Stimulated activated CD4-positive, alpha-beta T cell treated with anti-CD3 and anti-CD28 coated beads, Interleukin-1b, Interleukin-23, amount 100 ng/mL, for 24 hours (primary cell): ENCODE results near the gene LMOD1.

Experiments used
- DNase-seq, 4 experiments: peaks; one replicate each; pipeline ENCODE4 v3.0.0-alpha.2; 2020; ENCODE audit warnings: low read depth in 4 of 4, low spot score in 1 of 4

The LMOD1 gene

DNA sequence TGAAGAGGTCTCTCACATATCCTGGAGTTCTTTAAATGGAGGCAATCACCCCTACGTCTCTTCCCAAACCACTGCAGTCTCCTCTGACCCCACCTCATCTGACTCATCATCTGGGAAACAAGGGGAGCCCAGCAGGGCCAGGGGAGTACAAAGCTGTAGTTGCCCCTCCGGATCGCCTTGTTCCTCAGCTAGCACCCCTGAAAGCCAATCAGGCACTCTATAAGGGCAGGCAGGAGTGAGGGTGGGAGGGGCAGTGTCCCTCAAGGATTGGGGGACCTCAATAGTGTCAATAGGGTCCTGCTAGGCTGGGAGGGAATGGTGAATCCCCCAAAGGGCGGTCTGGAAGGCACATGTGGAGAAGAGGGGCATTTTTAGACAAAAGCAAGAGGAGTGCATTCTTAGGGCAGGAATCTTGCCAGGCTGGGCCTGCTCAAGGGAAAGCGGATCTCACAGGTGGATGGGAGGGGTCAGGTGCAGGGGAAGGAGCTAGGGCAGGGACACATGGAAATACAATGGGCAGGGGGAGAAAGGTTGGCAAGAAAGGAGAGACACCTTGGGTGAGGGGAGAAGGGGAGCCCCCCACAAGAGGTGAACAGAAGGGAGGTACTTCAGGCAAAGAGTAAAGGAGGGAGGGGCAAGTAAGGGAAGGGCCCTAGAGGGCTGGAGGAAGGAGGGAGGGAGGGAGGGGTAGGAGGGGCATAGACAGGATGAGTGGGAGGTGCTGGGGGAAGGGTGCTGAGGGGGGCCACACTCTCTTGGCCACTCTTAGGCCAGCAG is 51.8 kb downstream of the LMOD1 start:
- no peak for DNase-seq

DNA sequence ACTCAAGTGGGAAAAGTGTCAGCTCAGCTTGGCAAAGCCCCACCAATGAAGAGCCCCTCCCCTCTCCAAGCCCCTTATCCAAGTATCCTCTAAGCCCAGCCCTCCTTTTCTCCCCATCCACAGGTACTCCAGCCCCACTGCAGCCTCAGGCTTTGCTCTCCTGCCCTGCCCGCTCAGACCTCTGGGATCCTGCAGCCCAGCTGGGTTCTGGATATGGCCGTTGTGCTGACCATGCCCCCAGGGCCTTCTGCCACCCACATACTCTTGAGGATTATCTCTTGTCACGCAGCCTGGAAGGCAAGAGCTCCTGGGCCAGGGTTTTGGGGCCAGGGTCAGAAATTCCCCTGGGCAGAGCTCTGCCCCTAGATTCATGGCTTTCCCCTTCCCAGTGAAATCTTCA is 52.9 kb downstream of the LMOD1 start:
- no peak for DNase-seq

DNA sequence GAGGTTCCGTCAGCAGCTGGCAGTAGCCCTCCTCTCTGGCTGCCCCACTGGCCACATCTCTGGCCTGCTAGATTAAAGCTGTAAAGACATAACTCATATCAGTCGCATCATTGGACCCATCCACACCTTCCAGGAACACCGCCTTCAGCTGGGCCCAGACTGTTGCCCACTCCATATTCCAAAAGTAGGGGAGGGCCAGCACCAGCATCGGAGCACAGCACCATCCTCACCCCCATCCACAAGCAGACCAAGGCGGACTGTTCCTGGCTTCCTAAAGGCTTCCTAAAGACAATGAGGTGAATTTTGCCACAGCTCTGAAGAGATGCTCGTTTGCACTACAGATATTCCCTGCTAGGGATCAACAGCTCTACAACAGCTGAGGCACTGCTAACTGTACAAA is 54.1 kb downstream of the LMOD1 start:
- DNase-seq, result no peak

DNA sequence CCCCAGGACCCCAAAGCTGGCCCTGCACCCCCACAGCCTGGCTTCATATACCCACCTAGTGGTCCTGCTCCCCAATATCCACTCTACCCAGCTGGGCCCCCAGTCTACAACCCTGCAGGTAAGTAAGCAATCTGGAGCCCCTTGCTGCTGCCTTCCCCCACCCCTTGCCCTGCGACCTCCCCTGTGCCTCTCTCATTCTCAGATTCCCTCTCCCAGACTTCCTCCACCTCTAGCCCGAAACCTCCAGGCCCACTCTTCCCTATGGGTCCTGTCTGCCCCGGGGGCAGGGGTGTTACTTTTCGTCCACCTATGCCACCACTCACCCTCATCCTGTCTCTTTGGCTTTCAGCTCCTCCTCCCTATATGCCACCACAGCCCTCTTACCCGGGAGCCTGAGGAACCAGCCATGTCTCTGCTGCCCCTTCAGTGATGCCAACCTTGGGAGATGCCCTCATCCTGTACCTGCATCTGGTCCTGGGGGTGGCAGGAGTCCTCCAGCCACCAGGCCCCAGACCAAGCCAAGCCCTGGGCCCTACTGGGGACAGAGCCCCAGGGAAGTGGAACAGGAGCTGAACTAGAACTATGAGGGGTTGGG is 54.8 kb downstream of the LMOD1 start:
- no peak for DNase-seq

DNA sequence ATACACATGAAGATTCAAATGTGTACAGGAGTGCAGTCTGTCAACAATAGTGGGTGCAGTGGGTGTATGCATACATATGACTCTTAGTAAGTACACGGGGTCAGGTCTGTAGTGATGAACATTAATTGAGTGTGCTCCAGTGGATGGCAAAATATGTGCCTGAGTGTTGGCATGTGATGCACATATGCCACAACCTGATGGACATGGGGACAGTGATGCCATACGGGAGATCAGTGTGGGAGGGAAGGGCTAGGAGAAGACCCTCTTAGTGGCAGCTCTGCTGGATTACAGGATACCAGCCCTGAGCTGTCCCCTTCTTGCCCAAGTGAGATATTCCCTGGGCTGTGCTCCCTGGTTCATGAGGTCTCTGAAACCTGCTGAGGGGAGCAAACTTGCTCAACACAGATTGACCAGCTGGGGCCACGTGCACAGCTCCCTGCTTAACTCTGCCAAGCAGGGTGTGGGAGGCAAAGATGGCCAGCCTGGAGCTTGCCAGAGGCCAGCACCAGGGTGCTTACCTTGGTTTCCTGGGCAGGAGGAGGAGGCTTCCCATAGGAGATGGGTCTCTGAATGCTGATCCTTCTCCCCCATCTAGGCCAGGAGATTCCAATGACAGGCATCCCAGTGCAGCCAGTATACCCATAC is 55.4 kb downstream of the LMOD1 start:
- no peak for DNase-seq

DNA sequence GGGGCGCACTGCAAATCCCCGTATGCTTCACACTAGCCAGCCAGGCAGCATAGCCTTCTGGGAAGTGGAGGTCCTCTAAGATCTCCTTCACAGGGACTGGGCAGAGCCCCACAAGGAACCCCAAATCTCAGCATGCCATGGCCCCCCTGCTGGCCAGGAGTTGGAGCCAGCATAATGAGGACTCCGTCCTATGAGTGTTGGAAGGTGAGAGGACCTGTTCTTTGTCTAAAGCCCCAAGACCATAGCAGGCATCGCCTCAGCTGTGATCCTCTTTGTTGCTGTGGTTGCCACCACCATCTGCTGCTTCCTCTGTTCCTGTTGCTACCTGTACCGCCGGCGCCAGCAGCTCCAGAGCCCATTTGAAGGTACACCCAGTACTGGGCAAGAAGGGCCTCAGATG is 56.1 kb downstream of the LMOD1 start:
- no peak for DNase-seq

DNA sequence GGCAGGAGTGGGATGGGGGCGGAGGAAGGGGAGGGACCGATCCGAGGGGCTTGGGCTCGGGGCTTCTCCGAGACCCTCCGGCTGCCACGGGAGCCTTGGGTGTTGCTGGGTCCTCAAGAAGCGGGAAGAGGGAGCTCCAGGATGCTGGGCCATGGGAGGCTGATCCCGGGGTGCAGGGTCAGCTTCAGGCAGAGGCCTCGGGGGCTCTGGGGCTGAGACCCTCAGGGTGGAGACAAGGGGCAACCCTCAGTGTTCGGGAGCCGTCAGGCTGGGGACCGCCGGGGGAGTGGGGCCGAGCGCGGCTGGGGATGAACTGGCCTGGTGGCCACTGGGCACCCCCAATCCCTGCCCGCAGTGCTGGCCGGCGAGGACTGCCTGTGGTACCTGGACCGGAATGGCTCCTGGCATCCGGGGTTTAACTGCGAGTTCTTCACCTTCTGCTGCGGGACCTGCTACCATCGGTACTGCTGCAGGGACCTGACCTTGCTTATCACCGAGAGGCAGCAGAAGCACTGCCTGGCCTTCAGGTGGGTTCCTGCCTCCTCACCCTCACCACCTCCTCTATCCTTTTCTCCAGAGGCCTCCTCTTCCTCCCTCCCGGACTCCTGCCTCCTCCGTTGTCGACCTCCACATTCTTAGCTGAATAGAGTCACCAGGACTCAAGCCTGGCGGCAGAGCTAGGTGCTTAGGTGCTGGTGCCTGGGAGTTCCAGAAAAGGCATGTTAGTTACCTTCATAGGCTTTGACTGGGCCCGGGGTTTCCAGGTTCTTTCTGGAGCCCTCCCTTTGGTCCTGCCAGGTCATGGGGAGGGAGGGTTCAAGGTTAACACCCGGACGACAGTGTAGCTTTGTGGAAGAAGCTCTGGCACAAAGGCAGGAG is 57.0 kb downstream of the LMOD1 start:
- no peak for DNase-seq

DNA sequence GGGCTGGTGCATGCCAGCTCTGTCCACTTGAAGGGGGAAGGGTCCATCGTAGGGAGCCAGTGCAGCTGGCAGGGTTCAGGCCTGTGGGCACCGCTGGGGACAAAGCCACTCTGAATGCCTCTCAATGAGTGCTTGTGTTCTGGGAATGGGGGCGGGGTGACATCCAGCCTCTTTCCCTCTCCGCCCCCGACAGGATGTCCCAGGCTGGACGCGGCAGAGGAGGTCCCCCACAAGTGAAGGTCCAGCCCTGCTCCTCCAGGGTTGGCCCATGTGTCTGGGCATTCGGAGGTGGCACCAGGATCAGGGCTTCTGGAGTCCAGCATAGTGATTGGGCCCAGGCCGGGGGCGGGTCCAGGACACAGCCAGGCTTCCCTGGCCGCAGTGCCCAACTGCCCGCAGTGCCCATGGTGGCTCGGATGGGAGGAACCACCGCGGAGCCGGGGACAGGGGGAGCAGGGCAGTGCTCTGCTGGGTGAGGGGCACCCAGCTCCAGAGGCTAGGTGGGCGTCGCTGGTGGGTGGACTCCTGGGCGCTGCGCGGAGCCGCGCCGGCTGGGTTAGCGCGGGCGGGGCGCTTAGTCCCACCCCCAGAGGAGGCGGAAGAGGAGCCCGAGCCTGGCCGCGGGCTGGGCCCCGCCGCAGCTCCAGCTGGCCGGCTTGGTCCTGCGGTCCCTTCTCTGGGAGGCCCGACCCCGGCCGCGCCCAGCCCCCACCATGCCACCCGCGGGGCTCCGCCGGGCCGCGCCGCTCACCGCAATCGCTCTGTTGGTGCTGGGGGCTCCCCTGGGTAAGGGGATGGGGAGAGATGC is 57.9 kb downstream of the LMOD1 start, which contains the start of gene SHISA4:
SHISA4 (plus strand) TSS at position 617 of the 808 bp plus-strand sequence; CDS start at position 714, 97 bp downstream.
- DNase-seq, result no peak

DNA sequence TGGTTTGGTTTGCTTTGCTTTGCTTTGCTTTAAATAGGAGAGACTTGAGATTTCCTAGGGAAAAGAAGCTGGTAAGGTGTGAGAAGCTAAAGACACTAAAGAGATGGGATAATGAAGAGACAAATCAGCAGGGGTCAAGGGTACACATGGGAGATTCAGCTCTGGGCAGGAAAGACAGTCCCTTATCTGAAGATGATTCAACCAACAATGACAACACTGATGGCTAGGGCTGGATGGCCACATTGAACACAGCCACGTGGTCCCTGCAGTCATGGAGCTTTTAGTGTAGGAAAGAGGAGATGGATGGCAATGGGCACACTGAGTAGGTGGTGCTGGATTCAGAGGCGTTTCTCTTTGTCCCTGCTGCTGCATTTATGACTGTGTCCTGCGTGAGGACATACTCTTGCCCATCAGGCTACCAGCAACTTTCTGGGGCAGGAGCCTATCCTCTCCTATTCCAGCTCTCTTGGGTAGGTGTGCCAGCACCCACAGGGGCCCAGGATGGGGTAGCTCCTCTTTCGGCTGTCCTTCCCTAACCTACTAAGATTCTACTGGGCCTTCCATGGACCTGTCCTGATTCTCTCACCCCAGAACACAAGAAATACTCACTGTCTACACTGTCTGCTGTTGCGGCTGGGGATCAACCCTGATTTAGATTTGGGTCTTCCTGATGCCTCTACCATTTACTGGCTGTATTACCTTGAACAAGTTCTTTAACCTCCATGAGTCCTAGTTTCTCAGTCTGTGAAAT is 59.1 kb downstream of the LMOD1 start:
- DNase-seq, result no peak

DNA sequence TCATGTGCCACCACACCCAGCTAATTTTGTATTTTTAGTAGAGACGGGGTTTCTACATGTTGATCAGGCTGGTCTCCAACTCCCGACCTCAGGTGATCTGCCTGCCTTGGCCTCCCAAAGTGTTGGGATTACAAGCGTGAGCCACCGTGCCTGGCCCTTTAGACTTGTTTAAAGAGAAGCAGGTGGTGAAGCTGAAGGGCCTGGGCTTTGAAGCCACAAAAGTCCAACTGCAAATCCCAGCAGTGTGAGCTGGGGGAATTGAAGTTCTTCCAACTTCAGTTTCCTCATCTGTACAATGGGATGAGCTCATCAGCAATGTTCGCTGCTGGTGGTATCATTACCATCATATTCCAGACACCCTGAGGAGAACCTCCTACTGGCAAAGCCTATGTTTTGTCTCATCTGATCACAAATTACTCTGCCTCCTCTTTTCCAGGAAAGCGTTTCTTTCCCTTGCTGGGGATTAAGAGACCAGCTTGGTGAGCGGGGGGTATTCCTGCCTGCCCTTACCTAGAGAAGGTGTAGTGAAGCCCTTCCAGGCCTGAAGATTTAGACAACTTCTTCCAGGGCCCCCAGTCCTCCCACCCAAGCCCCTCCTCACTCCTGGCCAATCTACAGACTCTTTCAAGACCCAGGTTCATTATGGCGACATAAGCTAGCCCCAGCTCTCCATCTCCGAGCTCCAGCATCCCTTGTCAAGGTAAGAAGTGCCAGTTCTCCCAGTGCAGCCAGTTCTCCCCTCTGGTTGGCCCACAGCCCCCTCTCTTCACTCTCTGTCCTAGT is 60.1 kb downstream of the LMOD1 start:
- no peak for DNase-seq

DNA sequence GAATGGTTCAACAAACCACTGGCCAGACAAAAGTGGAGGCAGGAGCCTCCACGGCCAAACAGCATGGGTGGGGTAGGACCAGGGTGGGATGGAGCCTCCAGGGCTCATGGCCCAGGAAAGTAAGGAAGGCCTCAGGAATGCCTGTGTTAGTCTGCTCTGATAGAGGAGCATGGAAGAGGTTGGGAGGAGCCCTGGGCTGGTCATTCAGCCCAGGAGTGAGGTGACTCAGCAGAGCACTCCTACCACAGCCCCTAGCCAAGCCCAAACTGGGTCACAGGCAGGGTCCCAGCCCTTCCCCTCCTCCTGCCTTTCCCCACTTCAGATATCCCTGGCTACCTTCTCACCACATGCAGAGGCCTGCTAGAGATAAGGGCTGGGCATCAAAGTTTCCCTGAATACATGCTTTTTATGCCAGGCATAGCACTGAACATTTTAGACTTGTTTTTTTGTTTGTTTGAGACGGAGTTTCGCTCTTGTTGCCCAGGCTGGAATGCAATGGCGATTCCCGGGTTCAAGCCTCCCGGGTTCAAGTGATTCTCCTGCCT is 60.7 kb downstream of the LMOD1 start:
- DNase-seq, result no peak

DNA sequence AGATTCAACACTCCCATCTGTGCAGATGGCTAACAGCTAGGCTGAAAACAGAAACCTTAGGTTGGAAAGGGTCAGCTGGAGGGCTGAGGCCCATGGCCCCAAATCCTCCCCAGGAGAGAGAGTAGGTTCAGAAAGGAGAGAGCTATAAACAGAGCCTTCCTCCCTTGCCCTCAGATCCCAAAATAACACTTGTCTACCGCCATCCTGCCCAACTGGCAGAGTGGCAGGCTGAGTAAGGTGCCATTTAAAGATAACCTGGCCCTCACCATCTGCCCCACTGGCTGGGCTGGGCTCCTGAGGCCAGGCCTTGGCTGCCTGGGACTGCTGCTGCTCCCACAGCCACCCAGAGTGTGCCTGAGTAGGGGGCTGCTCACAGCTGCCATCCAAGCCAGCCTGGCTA is 61.9 kb downstream of the LMOD1 start:
- DNase-seq, result no peak

DNA sequence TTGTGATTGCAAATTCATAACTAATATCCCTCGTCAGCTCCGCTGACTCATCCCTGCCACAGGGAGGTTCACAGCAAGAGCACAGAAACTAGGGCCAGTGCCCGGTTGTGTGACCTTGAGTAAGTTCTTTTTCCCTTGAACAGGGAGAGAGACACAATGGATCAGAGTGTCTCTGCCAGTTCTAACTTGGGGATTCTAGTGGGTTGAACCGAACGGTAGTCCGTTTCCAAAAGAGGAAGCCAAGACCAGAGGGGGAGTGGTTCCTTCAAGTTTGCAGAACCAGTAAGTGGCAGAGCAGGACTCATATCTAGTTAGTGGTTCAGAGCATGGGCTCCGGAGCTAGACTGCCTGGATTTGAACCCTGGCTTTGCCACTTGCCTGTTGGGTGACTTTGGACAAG is 62.6 kb downstream of the LMOD1 start:
- DNase-seq, result no peak

DNA sequence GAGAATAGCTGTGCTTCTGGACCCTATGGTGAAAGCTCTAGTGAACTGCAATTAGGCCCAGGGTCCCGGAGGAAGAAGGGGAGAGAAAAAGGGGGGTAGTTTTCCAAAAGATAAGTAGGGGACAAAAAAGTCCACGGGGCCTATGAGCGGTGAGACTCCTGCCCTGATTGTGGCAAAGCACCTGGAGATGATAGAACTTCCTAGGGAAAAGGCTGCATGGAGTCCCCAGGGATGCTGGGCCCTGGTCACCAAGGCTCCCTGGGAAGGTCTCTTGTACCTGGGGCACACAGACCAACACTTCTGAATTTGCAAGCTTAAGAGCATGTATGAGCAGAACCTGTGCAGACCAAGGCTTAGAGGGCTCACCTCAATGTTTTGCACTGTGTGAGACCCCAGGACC is 63.1 kb downstream of the LMOD1 start:
- DNase-seq, result no peak

DNA sequence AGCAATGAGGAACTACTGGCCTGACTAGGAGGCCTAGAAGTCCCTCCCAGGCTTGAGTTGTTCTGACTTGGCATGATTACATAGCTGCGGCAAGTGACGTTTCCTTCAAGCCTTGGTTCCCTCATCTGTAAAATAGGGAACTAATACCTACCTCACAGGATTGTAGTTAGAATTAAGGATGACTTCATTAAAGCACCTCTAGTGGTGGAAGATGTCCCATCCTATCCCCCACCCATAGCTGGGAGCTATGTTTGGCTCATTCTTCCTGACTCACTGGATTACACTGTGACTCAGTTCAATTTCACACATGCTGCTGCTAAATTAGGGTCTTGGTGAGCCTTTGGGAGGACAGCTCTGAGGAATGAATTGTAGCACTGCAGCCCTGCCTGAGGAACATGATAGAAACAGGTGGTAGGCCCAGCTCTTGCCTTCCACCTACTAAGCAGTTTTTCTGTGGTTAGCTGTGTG is 63.6 kb downstream of the LMOD1 start:
- no peak for DNase-seq

DNA sequence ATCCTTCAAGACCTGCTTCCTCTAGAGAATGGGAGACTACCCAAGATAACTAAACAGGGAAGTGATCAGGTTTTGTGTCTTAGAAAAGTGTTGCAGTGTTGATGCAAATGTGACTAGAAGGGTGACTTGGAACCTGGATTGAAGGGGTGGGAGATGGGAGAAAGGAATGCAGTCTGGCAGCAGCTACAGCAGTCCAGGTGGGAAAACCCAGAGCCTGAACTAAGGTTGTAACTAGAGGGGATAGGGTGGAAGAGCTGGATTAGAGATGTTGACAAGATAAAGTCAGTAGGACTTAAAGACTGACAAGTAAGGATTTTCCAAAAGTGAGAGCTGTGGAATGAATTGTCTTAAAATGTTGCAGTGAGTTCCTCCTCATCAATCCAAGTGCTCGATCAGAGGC is 64.7 kb downstream of the LMOD1 start:
- no peak for DNase-seq

DNA sequence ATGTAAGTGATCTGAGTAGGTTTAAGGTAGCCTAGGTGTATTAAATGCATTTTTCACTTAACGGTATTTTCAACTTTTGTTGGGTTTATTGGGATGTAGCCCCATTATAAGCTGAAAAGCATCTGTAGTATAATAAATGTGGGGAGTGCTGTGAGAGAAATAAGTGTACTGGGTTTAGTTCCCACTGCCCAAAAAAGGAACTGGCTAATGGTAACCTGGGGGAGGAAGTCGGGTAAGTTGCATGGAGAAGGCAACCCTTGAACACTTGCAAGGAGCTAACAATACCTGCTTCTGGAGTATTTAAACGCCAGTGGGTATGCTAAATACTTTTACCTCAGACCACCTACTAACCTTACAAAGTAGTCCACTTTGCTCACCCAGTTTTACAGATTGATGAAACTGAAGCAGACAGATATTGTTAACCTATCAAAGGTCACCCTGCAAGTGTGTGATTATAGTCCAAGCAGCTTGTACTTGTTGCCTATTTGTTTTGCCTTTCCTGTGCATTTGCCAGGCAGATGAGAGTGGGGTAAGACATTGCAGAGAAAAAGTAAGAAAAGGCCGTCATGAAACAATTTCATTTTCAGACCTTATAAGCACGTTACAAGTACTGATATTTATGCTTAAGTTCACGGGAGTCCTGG is 65.3 kb downstream of the LMOD1 start:
- no peak for DNase-seq

DNA sequence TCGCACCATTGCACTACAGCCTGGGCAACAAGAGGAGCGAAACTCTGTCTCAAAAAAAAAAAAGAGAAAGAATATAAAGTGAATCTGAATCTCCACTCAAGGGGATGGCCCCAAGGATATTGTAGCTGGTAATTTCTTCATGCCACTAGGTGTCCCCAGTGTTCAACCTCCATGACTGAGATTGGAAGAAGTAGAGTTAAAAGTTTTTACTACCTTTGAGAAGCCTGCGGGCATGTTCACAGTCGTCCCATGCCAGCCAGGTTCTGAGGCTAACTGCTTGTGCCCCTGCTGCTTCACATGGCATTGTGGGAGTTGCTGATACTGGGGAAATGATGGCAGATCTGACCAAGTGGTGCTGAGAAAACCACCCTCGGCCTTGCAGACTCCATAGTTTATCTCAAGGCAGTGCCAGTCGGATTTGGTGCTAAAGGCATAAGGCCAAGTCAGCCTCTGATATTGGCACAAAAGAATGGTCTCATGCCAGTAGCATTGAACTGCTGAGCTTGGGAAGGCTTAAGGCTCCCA is 68.4 kb downstream of the LMOD1 start:
- no peak for DNase-seq
